NCI-H460 (cell line): ENCODE data around the gene ASNSD1. TPM values are rescaled to one million over a fixed set of nuclear protein-coding genes. Genes with fewer than 3 reads are reported as not detected.
A peak's percentile ranks its signal among the peaks of the same experiment; 100 is the strongest.
"Not testable (repeated sequence)": the region's sequence is repeated elsewhere in the genome, so short reads cannot be mapped to it uniquely, and the experiment has no call there.

Source experiments
- DNase-seq: peaks from one replicate; pipeline ENCODE4 v3.0.0-alpha.2; 2016; ENCODE audit warnings: low read depth; ENCODE audit errors: extremely low read depth
- total RNA-seq: library from RNA; depleted of rRNA; stranded (reverse); fragments of >200 nt; shearing (Covaris generic); gene quantifications from 2 replicates; pipeline ENCODE4 v1.2.3, GENCODE V29; 2014

Gene ASNSD1
- total RNA-seq, 1 experiment from 2014 or later: 82.4 TPM

DNA sequence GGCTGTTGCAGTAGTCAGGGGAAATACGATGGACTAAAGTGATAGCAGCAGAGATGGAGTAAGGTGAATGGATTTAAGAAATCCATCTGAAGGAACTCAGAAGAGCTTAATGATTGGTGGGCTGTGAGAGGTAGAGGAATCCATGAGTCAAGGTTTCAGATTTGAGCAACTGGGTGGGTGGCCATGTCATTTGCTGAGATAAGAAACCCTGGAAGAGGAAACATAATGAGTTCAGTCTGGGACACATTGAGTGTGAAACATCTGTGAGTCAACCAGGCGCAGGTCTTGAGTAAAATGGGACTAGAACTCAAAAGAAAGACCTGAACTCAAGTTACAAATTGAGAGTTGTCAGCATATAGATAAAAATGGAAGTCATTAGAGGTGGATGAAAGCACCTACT is 19.7 kb upstream of the ASNSD1 start:
- no peak for DNase-seq

GRCh38 chr2:189646521-189646920 is 14.7 kb upstream of the ASNSD1 start:
- no peak for DNase-seq

DNA sequence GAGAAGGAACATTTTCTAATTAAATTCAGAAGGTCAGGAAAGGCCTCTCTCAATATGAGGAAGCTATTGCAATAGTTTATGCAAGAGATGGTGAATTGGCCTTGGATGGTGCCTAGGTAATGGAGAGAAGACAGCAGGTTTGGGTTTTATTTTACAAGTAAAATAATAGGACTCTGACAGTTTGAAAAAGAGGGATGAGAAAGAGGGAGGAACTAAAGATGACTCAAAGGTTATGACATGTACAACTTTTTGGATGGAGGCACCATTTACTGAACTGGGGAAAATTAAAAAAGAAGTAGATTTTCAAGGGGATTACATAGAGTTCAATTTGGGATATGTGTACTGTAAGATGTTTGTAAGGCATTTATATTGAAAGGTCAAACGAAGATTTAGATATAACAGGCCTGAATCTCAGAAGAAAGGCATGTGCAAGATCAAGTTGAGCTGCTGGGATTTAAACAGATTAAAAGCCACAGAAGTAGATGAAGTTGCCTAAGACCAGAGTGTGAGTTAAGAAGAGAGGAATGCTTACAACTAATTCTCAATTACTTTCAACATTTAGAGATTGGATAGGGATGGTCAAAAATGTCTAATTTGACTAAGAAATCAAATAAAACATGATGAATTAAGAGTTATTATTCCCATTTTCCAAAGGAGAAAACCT is 12.3 kb upstream of the ASNSD1 start:
- DNase-seq: no peak

DNA sequence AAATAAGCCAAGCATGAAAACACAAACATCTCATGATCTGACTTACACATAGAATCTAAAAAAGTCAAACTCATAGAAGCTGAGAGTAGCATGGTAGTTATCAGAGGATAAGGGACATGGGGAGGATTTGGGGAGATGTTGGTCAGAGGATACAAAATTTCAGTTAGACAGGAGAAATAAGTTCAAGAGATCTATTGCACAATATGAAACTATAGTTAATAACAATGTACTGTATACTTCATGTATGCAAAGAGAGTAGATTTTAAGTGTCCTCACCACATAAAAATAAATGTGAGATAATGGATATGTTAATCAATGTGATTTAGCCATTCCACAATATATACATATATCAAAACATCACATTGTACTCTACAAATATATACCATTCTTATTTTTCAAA is 10.0 kb upstream of the ASNSD1 start:
- no peak for DNase-seq

DNA sequence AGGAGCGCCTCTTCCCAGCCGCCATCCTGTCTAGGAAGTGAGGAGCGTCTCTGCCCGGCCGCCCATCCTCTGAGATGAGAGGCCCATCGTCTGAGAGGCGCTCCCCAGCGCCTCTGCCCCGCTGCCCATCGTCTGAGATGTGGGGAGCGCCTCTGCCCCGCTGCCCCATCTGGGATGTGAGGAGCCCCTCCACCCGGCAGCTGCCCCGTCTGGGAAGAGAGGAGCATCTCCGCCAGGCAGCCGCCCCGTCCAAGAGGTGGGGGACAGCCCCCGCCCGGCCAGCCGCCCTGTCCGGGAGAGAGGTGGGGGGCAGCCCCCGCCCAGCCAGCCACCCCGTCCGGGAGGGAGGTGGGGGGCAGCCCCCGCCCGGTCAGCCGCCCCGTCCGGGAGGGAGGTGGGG is 7.8 kb upstream of the ASNSD1 start:
- DNase-seq: not testable (repeated sequence)

DNA sequence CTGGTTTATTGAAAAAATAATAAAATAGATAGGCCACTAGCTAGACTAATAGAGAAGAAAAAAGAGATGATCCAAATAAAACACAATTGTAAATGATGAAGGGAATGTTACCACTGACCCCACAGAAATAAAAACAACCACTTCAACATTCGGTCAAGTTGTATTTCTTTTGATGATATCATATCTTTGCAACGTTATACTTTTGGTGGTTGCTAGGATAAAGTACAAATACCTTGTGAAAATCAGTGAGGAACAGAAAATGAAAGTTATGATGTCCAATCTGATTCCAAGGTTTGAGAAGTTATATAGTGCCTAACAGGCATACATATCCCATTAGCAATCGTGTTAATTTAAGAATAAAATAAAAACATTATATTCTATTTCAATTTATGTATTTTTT is 6.6 kb upstream of the ASNSD1 start:
- no peak for DNase-seq

GRCh38 chr2:189657867-189658266 is 3.4 kb upstream of the ASNSD1 start:
- no peak for DNase-seq

GRCh38 chr2:189658306-189659212 is 2.7 kb upstream of the ASNSD1 start:
- no peak for DNase-seq

DNA sequence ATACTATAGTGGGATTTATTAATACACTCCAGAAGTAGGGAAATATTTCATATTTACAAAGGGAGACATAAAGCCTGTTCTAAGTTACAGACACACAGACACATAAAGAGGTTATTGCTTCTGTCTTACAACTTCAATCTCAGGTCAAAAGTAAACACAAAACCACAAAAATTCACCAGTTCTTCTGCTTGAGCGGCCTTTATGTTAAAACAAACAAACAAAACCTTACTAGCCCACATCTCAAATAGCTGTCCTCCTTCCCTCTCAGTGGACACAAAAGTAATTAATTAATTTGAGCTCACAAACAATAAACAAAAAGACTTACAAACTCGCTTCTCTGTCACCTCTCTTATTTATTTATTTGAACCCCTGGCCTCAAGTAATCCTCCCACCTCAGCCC is 1.5 kb upstream of the ASNSD1 start:
- no peak for DNase-seq

- no peak for DNase-seq
Observed at GRCh38 chr2:189660803-189661147, 484 bp upstream of the ASNSD1 start.

GRCh38 chr2:189661957-189662321 is 680 bp downstream of the ASNSD1 start:
- DNase-seq: no peak

DNA sequence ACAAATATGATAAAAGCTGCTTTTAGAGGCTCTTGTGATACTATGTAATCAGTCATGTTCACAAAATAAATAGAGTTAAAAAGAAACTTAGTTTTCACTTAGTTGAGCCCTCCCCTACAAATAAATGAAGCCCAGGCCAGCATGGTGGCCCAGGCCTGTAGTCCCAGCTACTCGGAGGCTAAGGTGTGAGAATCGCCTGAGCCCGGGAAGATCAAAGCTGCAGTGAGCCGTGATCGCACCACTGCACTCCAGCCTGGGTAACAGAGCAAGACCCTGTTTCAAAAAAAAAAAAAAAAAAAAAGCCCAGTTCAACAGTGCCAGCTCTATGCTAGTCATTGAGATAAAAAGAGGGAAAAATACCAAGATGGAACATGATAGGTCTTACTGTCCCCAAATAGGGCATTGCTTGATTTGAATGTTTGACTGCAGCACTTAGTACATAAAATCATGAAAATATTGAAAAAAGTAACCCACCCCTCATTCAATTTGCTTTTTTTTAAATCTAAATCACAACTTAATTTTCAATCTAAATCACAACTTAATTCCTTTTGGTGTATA is 1.5 kb downstream of the ASNSD1 start:
- DNase-seq: no peak

DNA sequence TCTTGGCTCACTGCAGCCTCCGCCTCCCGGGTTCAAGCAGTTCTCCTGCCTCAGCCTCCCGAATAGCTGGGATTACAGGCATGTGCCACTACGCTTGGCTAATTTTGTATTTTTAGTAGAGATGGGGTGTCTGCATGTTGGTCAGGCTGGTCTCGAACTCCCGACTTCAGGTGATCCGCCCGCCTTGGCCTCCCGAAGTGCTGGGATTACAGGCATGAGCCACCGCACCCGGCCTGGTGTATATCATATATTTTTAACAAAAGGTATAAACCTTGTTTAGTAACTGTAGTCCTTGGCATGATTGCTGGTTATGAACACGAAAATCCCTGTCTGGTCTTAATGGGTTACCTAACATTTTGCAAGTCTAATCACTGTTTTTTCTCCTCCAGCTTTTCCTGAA is 2.1 kb downstream of the ASNSD1 start:
- not testable (repeated sequence) for DNase-seq

- DNase-seq: no peak
Observed at GRCh38 chr2:189669913-189670312, 8.7 kb downstream of the ASNSD1 start.

DNA sequence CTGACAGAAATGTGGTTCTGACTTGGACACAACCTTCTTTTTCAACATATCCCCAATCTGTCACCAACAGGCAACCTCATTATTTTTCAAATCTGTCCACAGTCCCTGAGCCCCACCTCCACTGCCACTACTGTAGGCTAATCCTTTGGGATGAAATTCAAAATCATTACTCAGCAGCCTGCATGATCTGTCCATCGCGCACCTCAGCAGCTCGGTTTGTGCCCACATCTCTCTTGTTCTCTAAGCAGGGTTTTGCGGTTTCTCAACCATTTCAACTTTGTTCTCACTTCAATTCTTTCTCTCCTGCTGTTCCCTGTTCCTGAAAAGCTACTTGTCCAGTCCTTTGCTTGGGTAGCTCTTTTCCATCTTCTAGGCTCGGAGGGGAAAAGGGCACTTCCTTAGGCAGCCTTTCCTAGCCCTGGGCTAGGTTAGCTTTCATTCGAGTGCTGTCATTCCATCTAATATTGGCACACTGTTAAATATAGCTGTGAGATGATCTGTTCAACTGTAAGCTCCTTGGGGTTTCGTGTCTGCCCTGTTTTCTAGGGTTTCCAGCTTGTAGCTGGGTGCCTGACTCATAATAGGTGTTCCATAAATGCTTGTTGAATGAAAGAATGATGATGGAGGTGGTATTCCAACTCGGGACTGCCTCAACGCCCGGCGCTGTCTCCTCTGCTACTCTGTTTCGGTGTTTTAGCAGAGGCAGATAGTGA is 12.6 kb downstream of the ASNSD1 start:
- DNase-seq: no peak

DNA sequence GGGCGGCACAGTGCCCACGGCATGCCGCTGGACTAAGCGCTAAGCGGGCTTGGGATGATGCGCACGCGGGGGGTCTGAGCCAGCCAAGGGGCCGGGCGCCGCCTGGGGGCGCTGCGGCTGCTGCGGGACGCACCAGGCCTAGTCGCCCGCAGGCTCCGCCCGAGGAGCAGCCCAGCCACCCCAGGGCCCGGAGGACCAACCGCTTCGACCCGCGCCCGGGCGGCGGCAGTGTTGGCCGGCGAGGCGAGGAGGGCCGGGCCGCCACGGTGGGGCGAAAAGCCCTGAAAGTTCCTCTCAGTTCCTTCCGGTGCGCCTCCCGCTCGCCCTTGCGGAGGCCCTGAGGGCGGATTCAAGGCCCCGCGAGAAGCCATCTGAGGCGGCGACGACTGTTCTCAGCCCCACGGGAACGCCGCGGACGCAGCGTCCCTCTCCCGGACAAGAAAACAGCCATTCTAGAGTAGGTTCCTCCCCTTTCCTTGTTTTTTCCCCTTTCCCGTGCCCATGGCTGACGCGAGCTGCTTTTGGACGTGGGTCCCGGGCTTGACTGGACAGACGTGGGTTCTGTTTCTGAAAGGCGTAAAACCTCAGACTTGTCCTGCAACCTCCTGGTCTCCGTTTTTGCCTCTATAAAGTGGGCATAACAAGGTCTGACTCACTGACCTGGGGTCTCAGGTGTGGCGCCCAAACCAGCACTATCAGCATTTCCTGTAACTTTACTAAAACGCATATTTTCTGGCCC is 13.3 kb downstream of the ASNSD1 start, which contains the start of gene ANKAR:
Gene ANKAR, plus strand, starts transcription at position 297 of the 739 bp plus-strand sequence. CDS start 1,821 bp downstream, outside the sequence.
- DNase-seq: peak; percentile 88

DNA sequence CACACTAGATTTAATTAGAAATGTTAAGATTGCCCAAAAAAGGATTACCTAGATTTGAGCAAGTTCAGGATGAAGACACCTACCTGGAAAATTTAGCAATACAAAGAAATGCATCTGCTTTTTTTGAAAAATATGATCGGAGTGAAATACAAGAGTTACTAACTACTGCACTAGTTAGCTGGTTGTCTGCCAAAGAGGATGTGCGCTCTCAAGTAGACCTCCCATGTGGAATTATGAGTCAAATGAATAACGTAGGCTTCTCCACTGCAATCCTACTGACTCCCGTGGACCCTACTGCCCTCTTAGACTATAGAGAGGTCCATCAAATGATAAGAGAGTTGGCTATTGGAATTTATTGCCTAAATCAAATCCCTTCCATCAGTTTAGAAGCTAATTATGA is 15.2 kb downstream of the ASNSD1 start:
- no peak for DNase-seq

DNA sequence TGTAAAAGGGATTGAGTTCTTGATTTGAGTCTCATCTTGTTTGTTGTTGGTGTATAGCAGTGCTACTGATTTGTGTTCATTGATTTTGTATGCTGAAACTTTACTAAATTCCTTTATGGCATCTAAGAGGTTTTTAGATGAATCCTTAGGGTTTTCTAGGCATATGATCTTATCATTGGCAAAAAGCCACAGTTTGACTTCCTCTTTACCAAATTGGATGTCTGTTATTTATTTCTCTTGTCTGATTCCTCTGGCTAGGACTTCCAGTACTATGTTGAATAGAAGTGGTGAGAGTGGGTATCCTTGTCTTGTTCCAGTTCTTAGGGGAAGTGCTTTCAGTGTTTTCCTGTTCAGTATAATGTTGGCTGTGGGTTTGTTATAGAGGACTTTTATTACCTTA is 18.0 kb downstream of the ASNSD1 start:
- no peak for DNase-seq

- no peak for DNase-seq
Observed at GRCh38 chr2:189681203-189681602, 19.9 kb downstream of the ASNSD1 start.

GRCh38 chr2:189681903-189682302 is 20.6 kb downstream of the ASNSD1 start:
- DNase-seq: no peak
